ENCODE results near the gene SEMA3G. TPM values are rescaled to one million over a fixed set of nuclear protein-coding genes. Genes with fewer than 3 reads are reported as not detected.

SEMA3G gene
- total RNA-seq, 3 donors from 2014 or later: 0.05 to 0.24 (median 0.08) TPM

- H3K9me3 Mint-ChIP-seq: no peaks in the 10 kb centered on the region
- peaks cover 2% of the 10 kb centered on the region for H3K4me1 Mint-ChIP-seq (ENCODE audit: low read depth)
- no peak for DNase-seq
- no peak overlapping the region for H3K4me3 Mint-ChIP-seq
- H3K27me3 Mint-ChIP-seq (ENCODE audit: low read depth): no peaks in the 10 kb centered on the region
- ATAC-seq: no peak
- no peaks in the 10 kb centered on the region for H3K36me3 Mint-ChIP-seq (ENCODE audit: insufficient read depth)
These were observed 3.7 kb downstream of the SEMA3G start for GRCh38 chr3:52441091-52441771.

GRCh38 chr3:52440671-52441070, 4.2 kb downstream of the SEMA3G start:
- Mint-ChIP-seq H3K4me1 (ENCODE audit: low read depth) (peaks cover 2% of the 10 kb centered on the region), H3K27me3 (ENCODE audit: low read depth) (no peaks in the 10 kb centered on the region), H3K36me3 (ENCODE audit: insufficient read depth) (no peaks in the 10 kb centered on the region), H3K4me3 (no peak overlapping the region), H3K9me3 (no peaks in the 10 kb centered on the region)
- ATAC-seq: no peak
- DNase-seq: no peak

DNA sequence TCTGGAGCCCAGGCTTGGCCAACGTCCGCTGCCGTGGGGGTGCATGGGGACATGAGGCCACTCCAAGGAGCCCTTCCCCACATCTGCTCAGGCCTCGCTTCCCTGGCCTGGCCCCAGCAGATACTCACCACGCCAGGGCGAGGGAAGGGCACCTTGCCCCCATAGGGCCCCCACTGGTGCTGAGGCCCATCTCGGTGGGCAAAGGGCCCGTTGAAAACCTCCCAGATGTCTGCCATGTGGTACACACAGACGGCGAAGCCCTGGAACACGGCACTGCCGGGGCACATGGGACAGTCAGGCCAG, 4.7 kb downstream of the SEMA3G start:
- Mint-ChIP-seq H3K27me3 (ENCODE audit: low read depth) (no peaks in the 10 kb centered on the region), H3K4me3 (no peak overlapping the region)
- ATAC-seq: no peak

DNA sequence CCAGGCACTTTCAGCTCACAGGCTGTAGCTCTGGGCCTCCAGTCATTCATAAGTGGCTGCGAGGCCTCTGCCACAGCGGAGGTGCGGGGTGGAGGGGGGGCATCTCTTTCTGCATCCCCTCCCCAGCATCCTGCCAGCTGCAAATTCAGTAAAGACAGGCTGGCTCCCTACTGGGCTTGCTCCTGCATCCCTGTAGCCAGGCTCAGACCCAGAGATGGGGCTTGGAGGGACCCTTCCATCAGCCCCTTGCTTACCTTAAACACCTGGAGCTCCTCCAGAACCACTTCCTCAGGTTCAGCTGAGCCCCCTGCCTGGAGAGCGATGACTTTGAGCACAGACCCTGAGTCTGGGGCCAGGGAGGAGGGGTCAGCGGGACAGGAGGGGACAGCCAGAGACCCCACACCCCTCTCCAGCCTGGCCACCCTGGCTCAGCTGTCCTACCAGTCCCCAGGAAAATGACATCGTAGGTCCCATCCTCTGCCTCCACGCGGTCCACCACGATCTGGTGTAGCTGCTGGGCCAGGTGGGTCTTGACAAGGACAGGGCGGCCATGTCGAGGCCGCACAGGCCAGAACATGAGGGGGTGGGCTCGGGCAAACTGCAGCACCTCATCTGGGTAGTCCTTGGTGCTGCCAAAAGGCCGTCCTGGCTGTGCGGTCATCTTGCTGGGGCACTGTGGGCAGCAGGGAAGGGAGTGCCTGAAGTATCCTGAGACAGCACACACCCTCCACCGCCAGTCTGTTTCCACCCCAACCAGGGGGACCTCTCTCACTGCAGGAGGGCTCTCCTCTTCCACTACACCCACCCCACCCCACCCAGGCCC, 5.3 kb downstream of the SEMA3G start:
- no peaks in the 10 kb centered on the region for H3K27me3 Mint-ChIP-seq (ENCODE audit: low read depth)
- DNase-seq (no peak), ATAC-seq (no peak)
- H3K4me1 Mint-ChIP-seq (ENCODE audit: low read depth): no peaks in the 10 kb centered on the region
- no peaks in the 10 kb centered on the region for H3K9me3 Mint-ChIP-seq
- H3K36me3 Mint-ChIP-seq (ENCODE audit: insufficient read depth): no peaks in the 10 kb centered on the region
- no peak overlapping the region for H3K4me3 Mint-ChIP-seq

More for the DNA sequence above, 4.7 kb downstream of the SEMA3G start:
- no peak for DNase-seq
- Mint-ChIP-seq H3K4me1 (ENCODE audit: low read depth) (peaks cover 2% of the 10 kb centered on the region), H3K9me3 (no peaks in the 10 kb centered on the region), H3K36me3 (ENCODE audit: insufficient read depth) (no peaks in the 10 kb centered on the region)

GRCh38 chr3:52438579-52439425, 6.1 kb downstream of the SEMA3G start:
- H3K27me3 Mint-ChIP-seq (ENCODE audit: low read depth): no peaks in the 10 kb centered on the region
- no peaks in the 10 kb centered on the region for H3K36me3 Mint-ChIP-seq (ENCODE audit: insufficient read depth)
- peaks cover 3% of the 10 kb centered on the region for H3K4me1 Mint-ChIP-seq (ENCODE audit: low read depth)
- no peak overlapping the region for H3K4me3 Mint-ChIP-seq
- no peaks in the 10 kb centered on the region for H3K9me3 Mint-ChIP-seq
- ATAC-seq (no peak), DNase-seq (no peak)

DNA sequence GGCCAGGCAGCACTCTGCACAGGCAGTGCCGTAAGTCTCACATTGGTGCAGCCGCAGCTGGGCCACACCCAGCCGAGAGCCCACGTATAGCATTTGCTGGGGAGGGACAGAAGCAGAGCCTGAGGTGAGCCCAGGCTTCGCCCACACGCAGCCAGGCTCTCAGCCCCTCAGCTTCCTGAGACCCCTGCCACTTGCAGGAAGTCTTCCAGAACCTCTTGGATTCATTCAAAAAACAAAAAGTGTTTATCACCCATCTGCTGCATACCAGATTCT, 6.9 kb downstream of the SEMA3G start:
- ATAC-seq: no peak
- Mint-ChIP-seq H3K36me3 (ENCODE audit: insufficient read depth) (no peaks in the 10 kb centered on the region), H3K27me3 (ENCODE audit: low read depth) (no peaks in the 10 kb centered on the region), H3K4me1 (ENCODE audit: low read depth) (peaks cover 3% of the 10 kb centered on the region), H3K4me3 (no peak overlapping the region), H3K9me3 (no peaks in the 10 kb centered on the region)
- DNase-seq: no peak

DNA sequence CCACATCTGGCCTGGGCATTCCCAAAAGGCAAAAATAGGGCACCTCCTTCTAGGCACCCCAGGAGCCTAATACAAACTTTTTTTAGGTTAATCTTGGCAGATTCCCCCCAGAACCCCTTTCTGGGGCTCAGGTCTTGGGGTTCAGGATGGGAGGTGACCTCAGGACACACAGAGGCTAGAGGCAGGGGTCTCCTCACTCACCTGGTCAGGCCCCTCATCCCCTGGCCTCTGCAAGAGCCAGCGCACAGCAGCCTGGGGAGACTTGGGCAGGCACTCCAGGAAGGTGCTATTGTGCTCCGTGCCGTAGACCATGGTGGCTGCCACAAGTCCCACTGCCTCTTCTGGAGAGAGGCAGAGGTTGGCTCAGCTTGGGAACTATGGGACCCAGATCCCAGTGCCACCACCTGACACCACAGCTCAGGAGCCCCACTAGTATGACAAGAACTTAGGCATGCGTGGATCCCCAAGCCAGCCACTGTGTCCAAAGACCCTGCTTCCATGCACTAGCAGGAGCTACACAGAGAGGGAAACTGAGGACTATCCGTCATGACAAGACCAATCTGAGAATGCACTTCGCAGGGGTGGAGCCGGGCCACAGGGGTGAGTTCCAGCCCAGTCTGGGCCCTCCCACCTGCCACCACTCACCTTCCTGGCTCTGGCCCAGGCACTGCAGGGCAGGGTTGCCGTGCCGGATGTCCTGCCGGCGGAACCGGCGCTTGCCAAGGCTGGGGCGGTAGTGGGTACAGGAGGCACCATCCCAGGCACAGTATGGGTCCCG, 7.4 kb downstream of the SEMA3G start:
- Mint-ChIP-seq H3K36me3 (ENCODE audit: insufficient read depth) (no peaks in the 10 kb centered on the region), H3K27me3 (ENCODE audit: low read depth) (no peaks in the 10 kb centered on the region), H3K9me3 (no peaks in the 10 kb centered on the region), H3K4me3 (no peak overlapping the region), H3K4me1 (ENCODE audit: low read depth) (peaks cover 3% of the 10 kb centered on the region)
- ATAC-seq (no peak), DNase-seq (no peak)

- Mint-ChIP-seq H3K36me3 (ENCODE audit: insufficient read depth) (no peaks in the 10 kb centered on the region), H3K9me3 (no peaks in the 10 kb centered on the region), H3K4me3 (no peak overlapping the region), H3K4me1 (ENCODE audit: low read depth) (peaks cover 3% of the 10 kb centered on the region), H3K27me3 (ENCODE audit: low read depth) (no peaks in the 10 kb centered on the region)
- DNase-seq (no peak), ATAC-seq (no peak)
These were observed 8.3 kb downstream of the SEMA3G start for GRCh38 chr3:52436500-52437149.

GRCh38 chr3:52435246-52436101, 9.4 kb downstream of the SEMA3G start:
- DNase-seq (no peak), ATAC-seq (no peak)
- Mint-ChIP-seq H3K27me3 (ENCODE audit: low read depth) (no peaks in the 10 kb centered on the region), H3K4me1 (ENCODE audit: low read depth) (peaks cover 3% of the 10 kb centered on the region), H3K4me3 (no peak overlapping the region), H3K9me3 (no peaks in the 10 kb centered on the region), H3K36me3 (ENCODE audit: insufficient read depth) (no peaks in the 10 kb centered on the region)

DNA sequence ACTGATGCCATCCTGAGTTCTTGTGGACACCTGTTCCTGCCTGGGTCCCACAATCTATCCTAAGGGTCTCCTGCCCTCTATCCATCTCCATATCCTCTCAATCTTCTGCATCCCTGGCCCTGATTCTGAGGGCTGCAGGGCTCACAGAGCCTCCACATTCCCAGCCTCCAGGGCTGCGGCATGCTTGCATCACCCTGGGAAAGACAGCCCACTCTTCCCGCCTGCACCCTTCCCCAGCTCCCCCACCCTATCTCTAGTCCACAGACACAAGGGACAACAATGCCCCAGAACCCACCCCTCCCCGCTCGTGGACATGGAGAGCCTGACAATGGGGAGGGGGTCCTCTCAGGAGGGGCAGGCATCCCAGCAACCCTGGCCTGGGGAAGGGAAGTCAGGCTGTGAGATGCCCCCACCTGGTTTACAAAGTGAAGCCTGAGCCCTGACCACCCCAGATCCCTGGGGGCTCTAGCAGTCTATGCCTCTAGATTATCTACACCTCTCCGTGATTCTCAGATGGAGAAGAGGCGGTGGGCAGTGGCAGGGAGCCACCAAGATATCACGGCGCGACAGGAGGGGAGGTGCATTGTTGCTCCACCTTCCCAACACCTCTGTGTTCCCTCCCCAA, 10.3 kb downstream of the SEMA3G start:
- Mint-ChIP-seq H3K4me1 (ENCODE audit: low read depth) (peaks cover 3% of the 10 kb centered on the region), H3K36me3 (ENCODE audit: insufficient read depth) (no peaks in the 10 kb centered on the region), H3K9me3 (no peaks in the 10 kb centered on the region), H3K27me3 (ENCODE audit: low read depth) (no peaks in the 10 kb centered on the region), H3K4me3 (no peak overlapping the region)
- DNase-seq (no peak), ATAC-seq (no peak)

GRCh38 chr3:52433996-52434479, 10.9 kb downstream of the SEMA3G start:
- Mint-ChIP-seq H3K27me3 (ENCODE audit: low read depth) (no peaks in the 10 kb centered on the region), H3K36me3 (ENCODE audit: insufficient read depth) (no peaks in the 10 kb centered on the region), H3K9me3 (no peaks in the 10 kb centered on the region), H3K4me3 (no peak overlapping the region), H3K4me1 (ENCODE audit: low read depth) (peaks cover 3% of the 10 kb centered on the region)
- DNase-seq (no peak), ATAC-seq (no peak)

DNA sequence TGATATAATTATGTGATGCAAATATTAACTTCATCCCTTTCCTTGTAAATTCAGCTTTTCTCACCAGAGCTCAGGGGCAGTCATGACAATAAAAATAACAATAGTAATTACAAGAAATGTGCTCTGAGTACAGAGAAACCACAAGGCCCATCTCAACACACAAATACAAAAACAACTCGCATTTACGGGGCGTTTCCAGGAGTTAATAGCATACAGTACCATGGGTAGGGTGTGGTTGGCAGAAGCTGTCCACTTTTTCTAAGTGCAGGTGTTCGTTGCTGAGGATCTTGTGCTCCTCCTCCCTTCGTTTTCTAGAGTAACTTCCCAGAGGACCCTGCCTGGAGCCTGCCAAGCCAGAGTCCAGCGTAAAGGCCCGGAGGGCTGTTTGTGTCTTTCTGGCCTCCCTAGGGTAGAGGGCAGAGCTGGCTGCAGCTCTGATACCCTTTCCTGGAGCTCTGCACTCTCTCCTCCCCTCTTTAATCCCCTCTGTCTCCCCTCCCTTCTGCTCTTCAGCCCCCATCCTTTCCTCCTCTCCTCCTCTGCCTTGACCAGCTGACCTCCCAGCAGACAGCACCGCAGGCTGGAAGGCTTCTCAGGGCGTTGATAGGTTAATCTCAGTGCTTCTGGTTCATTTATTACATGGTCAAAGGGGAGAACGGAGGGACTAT, 11.4 kb downstream of the SEMA3G start:
- Mint-ChIP-seq H3K4me1 (ENCODE audit: low read depth) (peaks cover 3% of the 10 kb centered on the region), H3K4me3 (no peak overlapping the region), H3K27me3 (ENCODE audit: low read depth) (no peaks in the 10 kb centered on the region), H3K9me3 (no peaks in the 10 kb centered on the region), H3K36me3 (ENCODE audit: insufficient read depth) (no peaks in the 10 kb centered on the region)
- ATAC-seq (no peak), DNase-seq (no peak)

Measured in activated T-cell treated with anti-CD3 and anti-CD28 coated beads, Interleukin-2, amount 50 U/mL, for 4 hours (primary cell).